ENCODE data around the gene MYH7. TPM values are rescaled to one million over a fixed set of nuclear protein-coding genes. Genes with fewer than 3 reads are reported as not detected.

Gene MYH7
- total RNA-seq, 6 experiments from 2014 or later, result not detected

- TF ChIP-seq, protein P1, sequence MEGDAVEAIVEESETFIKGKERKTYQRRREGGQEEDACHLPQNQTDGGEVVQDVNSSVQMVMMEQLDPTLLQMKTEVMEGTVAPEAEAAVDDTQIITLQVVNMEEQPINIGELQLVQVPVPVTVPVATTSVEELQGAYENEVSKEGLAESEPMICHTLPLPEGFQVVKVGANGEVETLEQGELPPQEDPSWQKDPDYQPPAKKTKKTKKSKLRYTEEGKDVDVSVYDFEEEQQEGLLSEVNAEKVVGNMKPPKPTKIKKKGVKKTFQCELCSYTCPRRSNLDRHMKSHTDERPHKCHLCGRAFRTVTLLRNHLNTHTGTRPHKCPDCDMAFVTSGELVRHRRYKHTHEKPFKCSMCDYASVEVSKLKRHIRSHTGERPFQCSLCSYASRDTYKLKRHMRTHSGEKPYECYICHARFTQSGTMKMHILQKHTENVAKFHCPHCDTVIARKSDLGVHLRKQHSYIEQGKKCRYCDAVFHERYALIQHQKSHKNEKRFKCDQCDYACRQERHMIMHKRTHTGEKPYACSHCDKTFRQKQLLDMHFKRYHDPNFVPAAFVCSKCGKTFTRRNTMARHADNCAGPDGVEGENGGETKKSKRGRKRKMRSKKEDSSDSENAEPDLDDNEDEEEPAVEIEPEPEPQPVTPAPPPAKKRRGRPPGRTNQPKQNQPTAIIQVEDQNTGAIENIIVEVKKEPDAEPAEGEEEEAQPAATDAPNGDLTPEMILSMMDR (IDR thresholded peaks at IDR 0.05), result peak; percentile 92
- DNase-seq, result peak; percentile 43
- H3K9me3 Mint-ChIP-seq, result no peaks in the 10 kb centered on the region
- H3K4me3 Mint-ChIP-seq, result no peak overlapping the region
- no peaks in the 10 kb centered on the region for H3K27me3 Mint-ChIP-seq (ENCODE audit: insufficient read depth)
- H3K36me3 Mint-ChIP-seq (ENCODE audit: low read depth), result peaks cover 9% of the 10 kb centered on the region
- H3K4me1 Mint-ChIP-seq (ENCODE audit: low read depth), result peaks cover 6% of the 10 kb centered on the region
- no peak overlapping the region for H3K27ac Mint-ChIP-seq
Observed at GRCh38 chr14:23478109-23478759, 42.8 kb upstream of the MYH7 start.

DNA sequence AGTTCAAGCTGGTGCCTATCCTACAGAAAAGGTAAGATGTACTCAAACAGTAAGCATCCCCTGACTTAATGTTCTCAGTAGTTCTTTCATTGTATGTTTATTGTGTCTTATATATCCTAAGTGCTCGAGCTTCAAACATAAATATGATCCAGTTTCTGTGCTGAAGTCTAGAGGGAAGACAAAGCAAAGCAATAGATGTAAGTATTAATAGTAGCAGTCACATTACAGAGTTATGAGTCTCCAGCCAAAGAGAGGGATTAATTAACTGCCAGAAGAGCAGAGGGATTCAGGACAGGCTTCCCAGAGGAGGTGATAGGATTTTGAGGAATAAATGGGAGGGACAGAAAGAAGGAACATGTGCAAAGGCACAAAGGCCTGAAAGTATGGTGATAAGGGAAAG, 35.5 kb upstream of the MYH7 start:
- H3K27me3 Mint-ChIP-seq (ENCODE audit: insufficient read depth), result no peaks in the 10 kb centered on the region
- peaks cover 5% of the 10 kb centered on the region; the same call in 1 of the 2 replicates for H3K4me1 Mint-ChIP-seq (ENCODE audit: low read depth)
- no peaks in the 10 kb centered on the region for H3K9me3 Mint-ChIP-seq
- DNase-seq, result no peak
- no peak overlapping the region for H3K27ac Mint-ChIP-seq
- no peak overlapping the region for H3K4me3 Mint-ChIP-seq
- H3K36me3 Mint-ChIP-seq (ENCODE audit: low read depth), result peaks cover 6% of the 10 kb centered on the region
- TF ChIP-seq, protein P1 (IDR thresholded peaks at IDR 0.05), result no peak

DNA sequence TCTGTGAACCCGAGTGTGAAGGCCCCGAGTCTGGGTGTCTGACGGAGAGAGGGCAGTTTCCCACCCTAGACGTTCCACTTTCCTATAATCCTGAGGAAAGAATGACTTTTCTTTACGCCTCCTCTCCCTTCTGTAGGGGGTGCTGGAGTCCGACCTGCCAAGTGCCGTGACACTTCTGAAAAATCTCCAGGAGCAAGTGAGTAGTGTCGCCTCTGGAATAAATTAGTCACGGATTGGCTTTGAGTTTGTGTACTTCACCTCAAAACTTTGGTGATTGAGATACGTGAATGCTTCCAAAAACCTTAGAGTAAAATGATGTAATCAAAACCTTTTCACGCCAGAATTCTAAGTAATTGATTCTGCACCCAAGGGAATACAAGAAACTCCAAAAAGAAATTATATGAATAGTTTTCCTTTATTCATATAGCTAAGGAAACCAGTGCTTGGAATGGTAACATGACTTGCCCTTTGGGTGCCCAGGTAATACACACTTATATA, 34.5 kb upstream of the MYH7 start:
- no peaks in the 10 kb centered on the region for H3K9me3 Mint-ChIP-seq
- no peak for DNase-seq
- TF ChIP-seq, protein P1 (IDR thresholded peaks at IDR 0.05), result no peak
- no peak overlapping the region for H3K4me3 Mint-ChIP-seq
- H3K36me3 Mint-ChIP-seq (ENCODE audit: low read depth), result peaks cover 6% of the 10 kb centered on the region
- H3K27me3 Mint-ChIP-seq (ENCODE audit: insufficient read depth), result no peaks in the 10 kb centered on the region
- no peak overlapping the region for H3K27ac Mint-ChIP-seq
- peaks cover 5% of the 10 kb centered on the region; the same call in 1 of the 2 replicates for H3K4me1 Mint-ChIP-seq (ENCODE audit: low read depth)

GRCh38 chr14:23469127-23469905, 33.9 kb upstream of the MYH7 start, which contains the start of gene NGDN:
Gene NGDN (plus strand): TSS chr14:23469703. CDS start chr14:23469716, 13 bp downstream.
- Mint-ChIP-seq H3K27me3 (ENCODE audit: insufficient read depth) (no peaks in the 10 kb centered on the region), H3K27ac (no peak within 1 kb of the TSS), H3K9me3 (no peaks in the 10 kb centered on the region), H3K36me3 (ENCODE audit: low read depth) (peaks cover 6% of the 10 kb centered on the region), H3K4me1 (ENCODE audit: low read depth) (peaks cover 5% of the 10 kb centered on the region; the same call in 1 of the 2 replicates), H3K4me3 (no peak within 1 kb of the TSS)
- TF ChIP-seq, protein P1 (IDR thresholded peaks at IDR 0.05), result peak; percentile 89
- DNase-seq, result peak; percentile 100

DNA sequence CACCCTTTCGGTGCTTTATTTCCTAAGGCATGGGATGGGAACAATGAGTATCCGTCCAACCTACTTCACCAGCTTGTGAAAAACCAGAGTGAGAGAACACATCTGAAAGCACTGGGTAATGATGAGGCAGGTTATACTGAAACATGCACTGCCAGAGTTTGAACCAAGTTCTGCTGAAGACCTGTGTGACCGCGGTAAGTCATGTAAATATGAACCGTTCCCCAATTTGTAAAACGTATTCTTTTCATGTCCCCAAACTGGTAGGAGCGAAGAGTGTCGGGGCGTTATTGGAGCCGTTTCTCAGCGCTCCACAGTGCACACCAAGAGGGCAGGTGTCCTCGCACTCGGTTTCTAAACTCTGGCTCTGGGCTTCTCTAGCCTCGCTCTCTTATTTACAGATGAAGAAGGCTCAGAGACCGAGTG, 33.3 kb upstream of the MYH7 start:
- H3K4me3 Mint-ChIP-seq, result no peak overlapping the region
- no peaks in the 10 kb centered on the region for H3K27me3 Mint-ChIP-seq (ENCODE audit: insufficient read depth)
- H3K9me3 Mint-ChIP-seq, result no peaks in the 10 kb centered on the region
- H3K36me3 Mint-ChIP-seq (ENCODE audit: low read depth), result peaks cover 6% of the 10 kb centered on the region; the same call in 1 of the 2 replicates
- no peak for DNase-seq
- no peak overlapping the region for H3K27ac Mint-ChIP-seq
- TF ChIP-seq, protein P1 (IDR thresholded peaks at IDR 0.05), result no peak
- H3K4me1 Mint-ChIP-seq (ENCODE audit: low read depth), result peaks cover 5% of the 10 kb centered on the region; the same call in 1 of the 2 replicates

Measured in HFFc6 (cell line).